Pancreas (tissue), 10 donors: ENCODE results near the gene FERMT3. TPM values are rescaled to one million over a fixed set of nuclear protein-coding genes. Genes with fewer than 3 reads are reported as not detected.
"Not testable (repeated sequence)": the region's sequence is repeated elsewhere in the genome, so short reads cannot be mapped to it uniquely, and the experiment has no call there.

Experiments
- ATAC-seq, 4 donors: fragments of 200-7000 bp; cut with Tn5 transposase; one replicate each; pipeline versions ENCODE4 v1.8.0 to v1.9.1; 2020; ENCODE audit warnings: mild to moderate bottlenecking in 4 of 4, moderate library complexity in 4 of 4
- DNase-seq, 6 donors: peaks; one replicate each; pipeline ENCODE4 v3.0.0-alpha.2; 2020
- FAIRE-seq: peaks from 2 replicates; lab custom pipeline; 2012; peaks lifted over from hg19 to GRCh38; lab: Jason Lieb, UNC
- H3K27ac ChIP-seq, 4 donors: fragments of 200-600 bp; sonication (generic); 1 replicate in 3 of 4; 2 replicates in 1 of 4; pipeline versions ENCODE4 v1.5.0 to v1.8.0; 2020
- H3K27me3 ChIP-seq, 4 donors: fragments of 200-600 bp; one replicate each; pipeline ENCODE4 v1.8.0; 2021
- H3K36me3 ChIP-seq, 3 donors: fragments of 200-600 bp; sonication (generic) in 1 of 3; one replicate each; pipeline versions ENCODE4 v1.5.0 to v1.8.0; 2020 to 2021
- H3K4me1 ChIP-seq, 3 donors: fragments of 200-600 bp; one replicate each; pipeline ENCODE4 v1.8.0; 2021
- H3K4me3 ChIP-seq, 4 donors: fragments of 200-600 bp; sonication (generic) in 2 of 4; one replicate each; pipeline versions ENCODE4 v1.5.0 to v1.8.0; 2020 to 2021
- H3K9me3 ChIP-seq, 4 donors: fragments of 200-600 bp; one replicate each; pipeline ENCODE4 v1.8.0; 2021
- CTCF ChIP-seq, 4 donors: fragments of 200-600 bp; sonication (generic) in 3 of 4; IDR thresholded peaks; one replicate each; pipeline versions ENCODE4 v1.5.0 to v1.8.0; 2021; ENCODE audit warnings: antibody characterized with exemption in 4 of 4
- WGBS, 2 donors: extraction: QIAGEN DNeasy Blood & Tissue Kit; methylation state at CpG; one replicate each; pipeline ENCODE4 v1.1.7; 2013; 5-methylcytosine and 5-hydroxymethylcytosine counted together
- intact Hi-C, 3 donors: fragments of 100-400 bp; cut with DNase I; formaldehyde crosslinking; loops; one replicate each; pipeline versions ENCODE4 v1.11.1 to v1.14.2; 2022
- polyA plus RNA-seq, 2 donors: library from polyadenylated mRNA; stranded (reverse); fragments of 200-250 nt; gene quantifications; one replicate each; pipeline ENCODE4 v1.2.3, GENCODE V29; 2013
- total RNA-seq, 6 donors: library from RNA; stranded (reverse); fragmentation: NEBNext Ultra II Directional in 4 of 6; extraction: Animal tissue kit (Norgen Biotek cat#: 25700) in 4 of 6; gene quantifications; one replicate each; pipeline versions ENCODE4 v1.2.1 to v1.2.4, GENCODE V29; 2021 to 2023
- donor health status: healthy with polysubstance abuse.
- donor health status: DM: no; HTN: no; CAD: no; lungs with moderate emphysema.
- donor health status: DM: no; HTN: no; CAD: no.
- donor health status: control.
- donor health status: control.
- donor health status: Bipolar disorder and iron deficiency.
- donor health status: DM: yes; HTN: yes; CAD: no.
- donor health status: DM: no; HTN: no; CAD: no.
- donor health status: DM: no; HTN: no; CAD: no.
- donor health status: DM: yes; HTN: yes; CAD: no.

The FERMT3 gene
- total RNA-seq (10 to 100 TPM in 2 of 6 donors, 1 to 10 TPM in 4; 1.9 to 16.3 (median 6.3) TPM), polyA plus RNA-seq (10 to 100 TPM in 1 of 2 donors, 1 to 10 TPM in 1; 9.7 to 12.6 TPM)

- WGBS, 2 donors, result 81 to 83% methylated on average over 24 to 27 of the region's 27 CpGs
- no peak for TF ChIP-seq CTCF (IDR thresholded peaks at IDR 0.05)
- DNase-seq (peak in 3 of 6 donors; percentile 50 to 60 (median 50)), FAIRE-seq (no peak), ATAC-seq (peak in 3 of 4 donors; percentile 32 to 54 (median 43))
- Histone ChIP-seq H3K4me3 (peak within 1 kb of the TSS in 1 of 4 donors; percentile 40), H3K4me1 (peaks cover 0 to 3% (median 0%) of the 10 kb centered on the region in 3 donors), H3K27ac (peak within 1 kb of the TSS in 2 of 4 donors; percentile 68 to 75), H3K27me3 (no peaks in the 10 kb centered on the region), H3K9me3 (no peaks in the 10 kb centered on the region), H3K36me3 (peaks cover 0 to 22% (median 15%) of the 10 kb centered on the region in 3 donors)
- intact Hi-C loops, result loop anchor here in 2 of 3 donors (5.0 to 10.0 kb wide), 3 partner anchors 56 to 88 kb away; partner anchors contain the start of gene KCNK4 (in 2 of the 2)
Observed at GRCh38 chr11:64206457-64207255, at the start of gene FERMT3. FERMT3 (plus strand) TSS chr11:64206721; CDS start chr11:64207365, 644 bp downstream.

GRCh38 chr11:64157631-64158394, 48.7 kb upstream of the FERMT3 start:
- H3K9me3 ChIP-seq, result no peaks in the 10 kb centered on the region
- DNase-seq, result peak in 1 of 6 donors; percentile 54
- TF ChIP-seq CTCF (IDR thresholded peaks at IDR 0.05), result no peak
- WGBS, 2 donors, result 88% methylated on average over 17 of the region's 17 CpGs
- ATAC-seq, result no peak
- H3K27ac ChIP-seq, result no peak overlapping the region
- intact Hi-C loops, result loop anchor here in 1 of 3 donors (10.0 kb wide), 1 partner anchor 333 kb away; no protein-coding TSS in a partner anchor
- H3K36me3 ChIP-seq, result no peaks in the 10 kb centered on the region
- peaks cover 0 to 2% (median 0%) of the 10 kb centered on the region in 3 donors for H3K4me1 ChIP-seq
- FAIRE-seq, result no peak
- H3K27me3 ChIP-seq, result no peaks in the 10 kb centered on the region
- no peak overlapping the region for H3K4me3 ChIP-seq

- no peak for TF ChIP-seq CTCF (IDR thresholded peaks at IDR 0.05)
- no peaks in the 10 kb centered on the region for H3K4me1 ChIP-seq
- intact Hi-C loops, result no loop called here
- DNase-seq, result no peak
- FAIRE-seq, result no peak
- no peak overlapping the region for H3K27ac ChIP-seq
- no peaks in the 10 kb centered on the region for H3K36me3 ChIP-seq
- H3K27me3 ChIP-seq, result no peaks in the 10 kb centered on the region
- 91 to 98% methylated on average over 10 of the region's 10 CpGs for WGBS, 2 donors
- no peaks in the 10 kb centered on the region for H3K9me3 ChIP-seq
- no peak overlapping the region for H3K4me3 ChIP-seq
- no peak for ATAC-seq
Observed at GRCh38 chr11:64161037-64161436, 45.5 kb upstream of the FERMT3 start.

GRCh38 chr11:64162769-64163168, 43.8 kb upstream of the FERMT3 start:
- FAIRE-seq, H3K4me3 ChIP-seq, H3K4me1 ChIP-seq, ATAC-seq, H3K9me3 ChIP-seq, intact Hi-C loops, H3K27ac ChIP-seq, H3K36me3 ChIP-seq, H3K27me3 ChIP-seq: not testable (repeated sequence)
- DNase-seq, result peak in 1 of 6 donors; percentile 11
- 91% methylated on average over 14 to 16 of the region's 16 CpGs for WGBS, 2 donors

- no peak for ATAC-seq
- Histone ChIP-seq H3K9me3 (no peaks in the 10 kb centered on the region), H3K36me3 (no peaks in the 10 kb centered on the region), H3K4me1 (no peaks in the 10 kb centered on the region), H3K27ac (no peak overlapping the region), H3K4me3 (no peak overlapping the region), H3K27me3 (no peaks in the 10 kb centered on the region)
- 88 to 96% methylated on average over 5 of the region's 5 CpGs for WGBS, 2 donors
- TF ChIP-seq CTCF (IDR thresholded peaks at IDR 0.05), result no peak
- no peak for FAIRE-seq
- intact Hi-C loops, result no loop called here
- peak in 1 of 6 donors; percentile 22 for DNase-seq
Observed at GRCh38 chr11:64163951-64164350, 42.6 kb upstream of the FERMT3 start.
